Activated CD4-positive, alpha-beta memory T cell treated with anti-CD3 and anti-CD28 coated beads for 36 hours (primary cell): ENCODE measurements around the gene HTR3B. TPM values are rescaled to one million over a fixed set of nuclear protein-coding genes. Genes with fewer than 3 reads are reported as not detected.

Source experiments
- total RNA-seq, 2 experiments: library from RNA; stranded (reverse); gene quantifications; one replicate each; pipeline ENCODE4 v1.2.3, GENCODE V29; 2021

The HTR3B gene
- total RNA-seq, 2 experiments from 2014 or later, result not detected

Other genes with a start within 250 kb of the HTR3B start
- gene TMPRSS5, start 198.5 kb upstream of the HTR3B start, total RNA-seq, result 1 to 10 TPM; 1.1 to 1.9 TPM
- 10 to 100 TPM; 14.6 to 15.2 TPM for gene ZW10, start 131.1 kb upstream of the HTR3B start, total RNA-seq
- not detected for gene CLDN25, start 125.0 kb upstream of the HTR3B start, total RNA-seq
- gene USP28, start 29.2 kb upstream of the HTR3B start, total RNA-seq, result 10 to 100 TPM; 30.6 to 41.7 TPM
- gene HTR3A, start 70.3 kb downstream of the HTR3B start, total RNA-seq, result not detected
- gene ZBTB16, start 154.9 kb downstream of the HTR3B start, total RNA-seq, result 1 to 10 TPM; 7.7 to 9.7 TPM